Astrocyte of the spinal cord (primary cell): ENCODE data around the gene FN3K.
A peak's percentile ranks its signal among the peaks of the same experiment; 100 is the strongest.

ENCODE experiments used
- DNase-seq: peaks from one replicate; pipeline ENCODE4 v3.0.0; 2011; ENCODE audit warnings: low read depth, low spot score
- H3K4me3 ChIP-seq: 2 replicates; pipeline ENCODE4 v1.5.1; 2011; ENCODE audit warnings: low read depth, mild to moderate bottlenecking, low read length, moderate library complexity
- CTCF ChIP-seq: IDR thresholded peaks from 2 replicates; pipeline ENCODE4 v1.5.1; 2012; ENCODE audit warnings: low read depth, mild to moderate bottlenecking, low read length, inconsistent platforms
- in situ Hi-C: cut with HindIII; loops from 2 replicates; pipeline ENCODE4 v1.10.0; 2017; ENCODE audit warnings: low sequenced_read_pairs

FN3K gene

GRCh38 chr17:82750241-82750908 lies 15.0 kb downstream of the FN3K start:
- DNase-seq = no peak
- no peak overlapping the region for H3K4me3 ChIP-seq
- in situ Hi-C loops = no loop called here
- no peak for TF ChIP-seq CTCF

DNA sequence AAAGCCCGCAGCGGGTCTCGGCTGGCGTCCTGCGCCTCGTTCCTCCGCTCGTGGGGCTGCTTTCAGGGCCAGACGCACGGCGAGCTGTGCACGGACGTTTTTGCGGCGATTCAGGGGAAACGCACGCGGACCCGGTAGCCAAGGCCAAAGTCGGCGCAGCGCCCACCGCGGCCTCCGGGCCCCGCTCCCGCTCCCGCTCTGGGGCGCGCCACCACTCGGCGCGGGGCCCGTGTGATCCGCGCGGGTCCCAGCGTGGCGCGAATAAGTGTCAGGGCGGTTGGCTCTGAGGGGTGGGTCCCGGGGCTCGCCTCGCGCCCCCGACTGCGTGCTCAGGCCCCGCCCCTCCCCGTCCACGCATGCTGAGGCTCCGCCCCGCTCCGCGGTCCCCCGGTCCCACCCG lies 15.8 kb downstream of the FN3K start:
- peak overlapping the region; percentile 51 for H3K4me3 ChIP-seq
- in situ Hi-C loops = no loop called here

DNA sequence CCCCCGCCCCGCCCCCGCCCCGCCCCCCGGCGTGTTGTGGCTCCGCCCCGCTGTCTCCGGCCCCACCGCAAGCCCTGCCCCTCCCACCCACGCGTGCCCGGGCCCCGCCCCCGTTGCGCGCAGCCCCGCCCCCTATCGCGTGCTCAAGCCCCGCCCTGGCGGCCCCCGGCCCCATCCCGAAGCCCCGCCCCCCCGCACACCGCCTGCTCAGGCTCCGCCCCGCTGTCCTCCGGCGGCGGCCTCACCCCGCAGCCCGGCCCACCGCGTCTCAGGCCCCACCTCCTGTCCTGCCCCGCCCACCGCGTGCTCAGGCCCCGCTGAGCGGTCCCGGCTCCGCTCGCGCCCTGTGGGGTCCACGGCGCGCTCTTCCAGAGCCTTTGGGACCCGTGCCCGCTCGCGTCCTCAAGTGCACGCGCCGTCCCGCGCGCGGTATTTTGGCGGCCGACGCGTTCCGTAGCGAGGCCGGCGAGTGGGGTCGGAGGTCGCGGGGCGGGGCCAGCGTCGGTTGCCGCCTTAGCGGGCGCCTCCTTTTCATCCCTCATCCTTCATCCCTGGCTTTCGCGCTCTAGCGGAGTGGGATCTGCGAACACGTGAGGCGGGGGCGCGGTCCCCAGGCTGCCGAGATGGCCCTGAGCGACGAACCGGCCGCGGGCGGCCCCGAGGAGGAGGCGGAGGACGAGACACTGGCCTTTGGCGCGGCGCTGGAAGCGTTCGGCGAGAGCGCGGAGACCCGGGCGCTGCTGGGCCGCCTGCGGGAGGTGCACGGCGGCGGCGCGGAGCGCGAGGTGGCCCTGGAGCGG lies 16.4 kb downstream of the FN3K start, which contains the start of gene TBCD:
Gene TBCD (plus strand): TSS at position 495 of the 800 bp plus-strand sequence. CDS start 129 bp downstream, at position 624.
- TF ChIP-seq CTCF = no peak
- in situ Hi-C loops = no loop called here
- DNase-seq = peak; percentile 90
- H3K4me3 ChIP-seq = peak within 1 kb of the TSS; percentile 71

More for the DNA sequence above, 15.8 kb downstream of the FN3K start:
- DNase-seq = no peak
- no peak for TF ChIP-seq CTCF

DNA sequence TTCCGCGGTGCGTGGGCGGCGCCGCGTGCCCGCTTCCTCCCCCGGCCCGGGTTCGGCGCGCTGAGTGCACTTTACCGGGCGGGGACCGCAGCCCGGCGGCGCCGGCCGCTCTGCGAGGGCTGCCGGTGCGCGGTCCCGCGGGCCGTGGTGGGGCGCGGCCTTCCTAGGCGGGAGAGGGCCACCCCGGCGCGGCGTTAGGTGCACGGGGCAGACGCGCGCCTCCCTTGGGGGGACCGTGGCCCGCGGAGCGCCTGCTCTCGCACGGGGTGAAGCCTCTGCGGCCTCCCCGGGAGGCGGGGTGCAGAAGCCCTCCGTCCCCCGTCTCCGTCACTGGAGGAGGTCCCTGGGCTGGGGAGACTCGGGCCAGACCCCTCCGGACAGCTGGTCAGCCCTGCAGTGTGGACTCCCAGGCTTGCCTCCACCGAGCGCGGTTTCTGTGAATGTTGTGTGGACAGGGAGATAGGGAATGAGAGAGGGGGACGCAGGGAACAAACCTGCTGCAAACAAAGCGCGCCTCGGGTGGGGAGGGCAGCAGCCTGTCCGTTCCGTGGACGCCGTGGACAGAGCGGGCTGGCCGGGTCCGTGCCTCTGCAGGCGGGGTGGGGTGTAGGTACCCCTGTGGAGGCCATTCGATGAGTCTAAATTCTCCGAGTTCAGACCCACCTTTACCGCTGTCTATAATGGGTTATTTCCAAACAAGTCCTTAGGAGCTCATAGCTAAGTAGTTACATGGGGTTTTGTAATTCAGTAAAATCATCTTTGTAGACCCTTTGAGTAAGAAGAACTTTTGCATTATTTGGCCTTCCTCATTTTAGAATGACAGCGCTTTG lies 17.2 kb downstream of the FN3K start:
- in situ Hi-C loops = no loop called here
- peak; percentile 32 for DNase-seq
- H3K4me3 ChIP-seq = peak overlapping the region; percentile 71
- no peak for TF ChIP-seq CTCF

DNA sequence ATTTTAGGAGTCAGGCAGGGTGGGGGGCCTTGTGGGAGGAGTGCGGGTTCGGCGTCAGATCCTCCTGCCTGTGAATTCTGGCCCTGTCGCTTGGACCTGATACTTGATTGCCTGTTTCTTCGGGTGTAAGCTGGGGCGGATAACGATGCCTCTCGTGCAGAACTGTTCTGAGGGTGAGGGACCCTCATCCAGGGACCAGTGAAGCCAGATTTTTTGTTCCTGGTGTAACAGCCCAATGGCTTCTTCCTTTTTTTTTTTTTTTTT lies 17.7 kb downstream of the FN3K start:
- no peak for DNase-seq

More for the DNA sequence above, 17.7 kb downstream of the FN3K start:
- peak overlapping the region; percentile 71 for H3K4me3 ChIP-seq
- TF ChIP-seq CTCF = no peak
- in situ Hi-C loops = no loop called here
